Measurements from ENCODE around the gene FKBP11.

FKBP11 gene

GRCh38 chr12:48890657-48891418 is 34.5 kb downstream of the FKBP11 start:
- Histone ChIP-seq H3K4me3 (ENCODE audit: low read depth, low read length) (peak overlapping the region; percentile 46), H3K9me3 (no peaks in the 10 kb centered on the region), H3K36me3 (no peaks in the 10 kb centered on the region), H3K27me3 (peaks cover 5% of the 10 kb centered on the region; the same call in 1 of the 2 replicates), H3K4me1 (0 out of 2 replicates have a peak, but pooled peaks cover 5% of the 10 kb centered on the region)
- DNase-seq, result peak; percentile 87
- TF ChIP-seq CTCF (IDR thresholded peaks at IDR 0.05; ENCODE audit: low read depth, low read length), result peak; percentile 86

DNA sequence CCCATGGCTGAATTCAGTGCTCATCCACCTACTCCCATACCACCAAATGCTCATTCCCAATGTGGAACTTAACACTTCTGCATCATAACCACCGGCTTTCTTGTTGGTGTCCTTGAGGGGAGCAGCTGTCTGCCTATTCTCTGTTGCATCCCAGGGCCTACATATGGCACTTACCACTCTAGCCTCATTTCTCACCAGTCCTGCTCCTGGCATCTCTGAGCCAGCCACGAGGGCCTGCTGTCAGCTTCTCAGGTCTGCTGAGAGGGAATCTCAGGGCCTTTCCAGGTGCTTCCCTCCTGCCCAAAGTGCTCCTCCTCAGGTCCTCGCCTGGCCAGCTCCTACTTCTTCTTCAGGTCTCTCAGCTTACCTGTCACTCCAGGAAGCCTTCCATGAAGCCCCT is 35.6 kb downstream of the FKBP11 start:
- Histone ChIP-seq H3K4me1 (0 out of 2 replicates have a peak, but pooled peaks cover 5% of the 10 kb centered on the region), H3K36me3 (no peaks in the 10 kb centered on the region), H3K27me3 (peaks cover 5% of the 10 kb centered on the region; the same call in 1 of the 2 replicates), H3K9me3 (no peaks in the 10 kb centered on the region), H3K4me3 (ENCODE audit: low read depth, low read length) (no peak overlapping the region)
- no peak for DNase-seq
- TF ChIP-seq CTCF (IDR thresholded peaks at IDR 0.05; ENCODE audit: low read depth, low read length), result no peak

- DNase-seq, result no peak
- 0 out of 2 replicates have a peak, but pooled peaks cover 6% of the 10 kb centered on the region for H3K4me1 ChIP-seq
- no peaks in the 10 kb centered on the region for H3K36me3 ChIP-seq
- TF ChIP-seq CTCF (IDR thresholded peaks at IDR 0.05; ENCODE audit: low read depth, low read length), result no peak
- no peak overlapping the region for H3K4me3 ChIP-seq (ENCODE audit: low read depth, low read length)
- no peaks in the 10 kb centered on the region for H3K9me3 ChIP-seq
- H3K27me3 ChIP-seq, result no peaks in the 10 kb centered on the region
Measured at GRCh38 chr12:48883305-48884161, 41.8 kb downstream of the FKBP11 start.

DNA sequence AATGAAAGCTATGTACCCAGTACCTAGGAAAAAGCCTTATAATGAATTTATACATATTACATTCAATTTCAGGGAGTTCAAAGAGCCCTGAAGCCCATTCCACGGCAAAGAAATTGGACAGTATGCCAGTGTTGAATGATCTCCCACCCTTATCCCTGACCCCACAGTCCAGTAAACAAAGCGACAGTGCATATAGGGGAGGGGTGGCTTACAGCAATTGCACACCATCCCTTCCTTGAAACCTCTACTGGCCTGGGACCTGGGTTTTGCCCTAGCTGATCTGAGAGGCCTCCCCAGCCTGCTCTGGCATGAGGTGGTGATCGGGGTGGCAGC is 42.4 kb downstream of the FKBP11 start:
- no peaks in the 10 kb centered on the region for H3K27me3 ChIP-seq
- H3K4me3 ChIP-seq (ENCODE audit: low read depth, low read length), result no peak overlapping the region
- TF ChIP-seq CTCF (IDR thresholded peaks at IDR 0.05; ENCODE audit: low read depth, low read length), result no peak
- H3K9me3 ChIP-seq, result no peaks in the 10 kb centered on the region
- no peak for DNase-seq
- H3K4me1 ChIP-seq, result 0 out of 2 replicates have a peak, but pooled peaks cover 6% of the 10 kb centered on the region
- no peaks in the 10 kb centered on the region for H3K36me3 ChIP-seq

- no peak overlapping the region for H3K4me3 ChIP-seq (ENCODE audit: low read depth, low read length)
- H3K9me3 ChIP-seq, result no peaks in the 10 kb centered on the region
- DNase-seq, result no peak
- 0 out of 2 replicates have a peak, but pooled peaks cover 6% of the 10 kb centered on the region for H3K4me1 ChIP-seq
- no peaks in the 10 kb centered on the region for H3K27me3 ChIP-seq
- H3K36me3 ChIP-seq, result no peaks in the 10 kb centered on the region
- TF ChIP-seq CTCF (IDR thresholded peaks at IDR 0.05; ENCODE audit: low read depth, low read length), result no peak
Measured at GRCh38 chr12:48882315-48882687, 43.0 kb downstream of the FKBP11 start.

Data from BE2C (cell line).